Upper lobe of right lung (tissue), 1 donor: ENCODE measurements around the gene PCDHB4. TPM values are rescaled to one million over a fixed set of nuclear protein-coding genes. Genes with fewer than 3 reads are reported as not detected.
A peak's percentile ranks its signal among the peaks of the same experiment; 100 is the strongest.

Source experiments
- ATAC-seq: fragments of 200-7000 bp; cut with Tn5 transposase; one replicate; pipeline ENCODE4 v1.9.1; 2020; ENCODE audit warnings: mild to moderate bottlenecking, moderate library complexity
- DNase-seq: peaks from one replicate; pipeline ENCODE4 v3.0.0-alpha.2; 2020
- H3K27ac ChIP-seq: fragments of 200-600 bp; one replicate; pipeline ENCODE4 v1.8.0; 2022
- H3K27me3 ChIP-seq: fragments of 200-600 bp; one replicate; pipeline ENCODE4 v1.8.0; 2022; ENCODE audit warnings: mild to moderate bottlenecking
- H3K36me3 ChIP-seq: fragments of 200-600 bp; one replicate; pipeline ENCODE4 v1.8.0; 2022
- H3K4me1 ChIP-seq: fragments of 200-600 bp; one replicate; pipeline ENCODE4 v1.8.0; 2022
- H3K4me3 ChIP-seq: fragments of 200-600 bp; one replicate; pipeline ENCODE4 v1.8.0; 2022; ENCODE audit warnings: mild to moderate bottlenecking
- H3K9me3 ChIP-seq: fragments of 200-600 bp; one replicate; pipeline ENCODE4 v1.8.0; 2022
- CTCF ChIP-seq: fragments of 200-600 bp; IDR thresholded peaks from one replicate; pipeline ENCODE4 v1.8.0; 2022; ENCODE audit warnings: antibody characterized with exemption
- intact Hi-C: fragments of 100-400 bp; cut with DNase I; formaldehyde crosslinking; loops from one replicate; pipeline ENCODE4 v1.11.0; 2022
- long read RNA-seq: library from polyadenylated mRNA; unstranded; transcript quantifications from one replicate; pipeline ENCODE4 v2.0.0, GENCODE V29; 2021
- total RNA-seq: library from RNA; stranded (reverse); fragmentation: NEBNext Ultra II Directional; extraction: Animal tissue kit (Norgen Biotek cat#: 25700); gene quantifications from one replicate; pipeline ENCODE4 v1.2.1, GENCODE V29; 2021
- donor health status: DM: no; HTN: yes; CAD: no; lungs with severe emphysema.

PCDHB4 gene
- 3.0 TPM for total RNA-seq
- long read RNA-seq, partial matches to known transcripts, result 0 of 1 reads
- long read RNA-seq, other reads (novel, unspliced or antisense), result 0 of 1 reads

GRCh38 chr5:141121563-141121962 is at the start of gene PCDHB4:
Gene PCDHB4, plus strand, starts transcription at chr5:141121818. Its CDS starts 181 bp downstream, at chr5:141121999.
- Histone ChIP-seq H3K27me3 (no peaks in the 10 kb centered on the region), H3K36me3 (no peaks in the 10 kb centered on the region), H3K9me3 (peaks cover 8% of the 10 kb centered on the region), H3K27ac (no peak within 1 kb of the TSS), H3K4me3 (peak within 1 kb of the TSS; percentile 26), H3K4me1 (no peaks in the 10 kb centered on the region)
- intact Hi-C loops, result no loop called here
- ATAC-seq (no peak), DNase-seq (peak; percentile 12)
- peak; percentile 34 for TF ChIP-seq CTCF

GRCh38 chr5:141077826-141078225 is 43.8 kb upstream of the PCDHB4 start:
- DNase-seq (no peak), ATAC-seq (no peak)
- intact Hi-C loops, result no loop called here
- Histone ChIP-seq H3K4me1 (no peaks in the 10 kb centered on the region), H3K27me3 (peaks cover 15% of the 10 kb centered on the region), H3K4me3 (no peak overlapping the region), H3K9me3 (no peaks in the 10 kb centered on the region), H3K27ac (no peak overlapping the region), H3K36me3 (no peaks in the 10 kb centered on the region)
- TF ChIP-seq CTCF, result no peak

GRCh38 chr5:141082228-141082627 is 39.4 kb upstream of the PCDHB4 start:
- DNase-seq (no peak), ATAC-seq (no peak)
- Histone ChIP-seq H3K9me3 (no peaks in the 10 kb centered on the region), H3K4me3 (no peak overlapping the region), H3K27ac (no peak overlapping the region), H3K27me3 (no peaks in the 10 kb centered on the region), H3K4me1 (no peaks in the 10 kb centered on the region), H3K36me3 (no peaks in the 10 kb centered on the region)
- TF ChIP-seq CTCF, result no peak
- intact Hi-C loops, result no loop called here

- TF ChIP-seq CTCF, result peak; percentile 63
- ATAC-seq, result peak; percentile 92
- Histone ChIP-seq H3K27me3 (no peaks in the 10 kb centered on the region), H3K4me1 (no peaks in the 10 kb centered on the region), H3K27ac (peak overlapping the region; percentile 67), H3K4me3 (peak overlapping the region; percentile 52), H3K36me3 (no peaks in the 10 kb centered on the region), H3K9me3 (no peaks in the 10 kb centered on the region)
- no peak for DNase-seq
- intact Hi-C loops, result no loop called here
Measured at GRCh38 chr5:141084487-141084989, 37.1 kb upstream of the PCDHB4 start.

GRCh38 chr5:141094481-141095262 is 26.9 kb upstream of the PCDHB4 start, which contains the start of gene PCDHB2:
Gene PCDHB2, plus strand, starts transcription at chr5:141094615. Its CDS starts 176 bp downstream, at chr5:141094791.
- H3K4me1 ChIP-seq, result no peaks in the 10 kb centered on the region
- DNase-seq, result no peak
- peak; percentile 36 for TF ChIP-seq CTCF
- peaks cover 4% of the 10 kb centered on the region for H3K9me3 ChIP-seq
- H3K27ac ChIP-seq, result no peak within 1 kb of the TSS
- no peaks in the 10 kb centered on the region for H3K36me3 ChIP-seq
- peak within 1 kb of the TSS; percentile 36 for H3K4me3 ChIP-seq
- peak; percentile 53 for ATAC-seq
- H3K27me3 ChIP-seq, result peaks cover 11% of the 10 kb centered on the region
- intact Hi-C loops, result no loop called here
